HepG2 (cell line): ENCODE data around the gene PLEKHN1. TPM values are rescaled to one million over a fixed set of nuclear protein-coding genes. Genes with fewer than 3 reads are reported as not detected.
A peak's percentile ranks its signal among the peaks of the same experiment; 100 is the strongest.

Experiments
- ESRRA ChIP-seq: sonication (generic); formaldehyde crosslinking; IDR thresholded peaks from 2 replicates; pipeline ENCODE4 v1.5.1; 2020; ENCODE audit warnings: mild to moderate bottlenecking, low read depth, missing genetic modification reagents
- GFI1 ChIP-seq: sonication (generic); formaldehyde crosslinking; IDR thresholded peaks from 2 replicates; pipeline ENCODE4 v1.5.0; 2020; ENCODE audit warnings: missing genetic modification reagents, mild to moderate bottlenecking, borderline replicate concordance
- HNF4G ChIP-seq, 2 experiments: sonication (generic) in 1 of 2; formaldehyde crosslinking in 1 of 2; IDR thresholded peaks; 2 replicates each; pipeline versions ENCODE4 v1.4.0 to v1.6.1; 2011 to 2020; ENCODE audit warnings: borderline replicate concordance in 2 of 2, low read depth in 2 of 2, mild to moderate bottlenecking in 2 of 2, low read length in 1 of 2, missing genetic modification reagents in 1 of 2, moderate library complexity in 1 of 2
- HNRNPLL ChIP-seq: fragments of 200-400 bp; formaldehyde crosslinking; IDR thresholded peaks from 2 replicates; pipeline ENCODE4 v1.6.1; 2017; ENCODE audit warnings: mild to moderate bottlenecking, low read depth, low read length; ENCODE audit not compliant: poor library complexity, severe bottlenecking
- KLF12 ChIP-seq: sonication (generic); formaldehyde crosslinking; IDR thresholded peaks from 2 replicates; pipeline ENCODE4 v1.4.0; 2020; ENCODE audit warnings: missing genetic modification reagents, borderline replicate concordance
- MBNL3 ChIP-seq: fragments of 250-450 bp; sonication (Bioruptor Pico); conservative IDR thresholded peaks from 2 replicates; pipeline ENCODE4 v1.8.0; 2022; ENCODE audit warnings: mild to moderate bottlenecking, inconsistent platforms
- MZF1 ChIP-seq: sonication (generic); formaldehyde crosslinking; IDR thresholded peaks from 2 replicates; pipeline ENCODE4 v1.8.1; 2023; ENCODE audit warnings: mild to moderate bottlenecking, missing genetic modification reagents, borderline replicate concordance
- NCOA1 ChIP-seq: sonication (generic); formaldehyde crosslinking; IDR thresholded peaks from 2 replicates; pipeline ENCODE4 v1.9.0; 2021; ENCODE audit warnings: missing genetic modification reagents
- PHF5A ChIP-seq: IDR thresholded peaks from one replicate; pipeline ENCODE4 v1.6.1; 2018; ENCODE audit warnings: low read depth, missing genetic modification reagents; ENCODE audit not compliant: unreplicated experiment
- RBFOX2 ChIP-seq: fragments of 200-400 bp; formaldehyde crosslinking; IDR thresholded peaks from 2 replicates; pipeline ENCODE4 v1.6.1; 2017; ENCODE audit warnings: low read depth, mild to moderate bottlenecking, low read length
- RCOR2 ChIP-seq: IDR thresholded peaks from 2 replicates; pipeline ENCODE4 v1.6.1; 2016; ENCODE audit warnings: missing biosample characterization, missing genetic modification reagents
- RXRA ChIP-seq: sonication (generic); formaldehyde crosslinking; IDR thresholded peaks from 2 replicates; pipeline ENCODE4 v1.5.1; 2020; ENCODE audit warnings: missing genetic modification reagents
- SPEN ChIP-seq: sonication (generic); formaldehyde crosslinking; IDR thresholded peaks from 2 replicates; pipeline ENCODE4 v1.5.1; 2020; ENCODE audit warnings: low read depth, mild to moderate bottlenecking, missing genetic modification reagents
- ZBTB42 ChIP-seq: sonication (generic); formaldehyde crosslinking; IDR thresholded peaks from 2 replicates; pipeline ENCODE4 v1.5.0; 2020; ENCODE audit warnings: mild to moderate bottlenecking, missing genetic modification reagents
- ZBTB7B ChIP-seq: sonication (generic); formaldehyde crosslinking; IDR thresholded peaks from 2 replicates; pipeline ENCODE4 v1.4.0; 2020; ENCODE audit warnings: missing genetic modification reagents
- ZKSCAN1 ChIP-seq: fragments of 150-350 bp; IDR thresholded peaks from 2 replicates; pipeline ENCODE4 v1.6.1; 2014; ENCODE audit warnings: low read length
- ZNF326 ChIP-seq: sonication (generic); formaldehyde crosslinking; IDR thresholded peaks from 2 replicates; pipeline ENCODE4 v1.4.0; 2020; ENCODE audit warnings: missing genetic modification reagents, borderline replicate concordance
- ZNF335 ChIP-seq: sonication (generic); formaldehyde crosslinking; IDR thresholded peaks from 2 replicates; pipeline ENCODE4 v1.4.0; 2020; ENCODE audit warnings: missing genetic modification reagents
- ZNF430 ChIP-seq: sonication (generic); formaldehyde crosslinking; IDR thresholded peaks from 2 replicates; pipeline ENCODE4 v1.9.0; 2021; ENCODE audit warnings: mild to moderate bottlenecking, missing genetic modification reagents
- ZNF629 ChIP-seq: sonication (generic); formaldehyde crosslinking; conservative IDR thresholded peaks from 2 replicates; pipeline ENCODE4 v1.5.0; 2020; ENCODE audit warnings: missing genetic modification reagents
- ZNF674 ChIP-seq: sonication (generic); formaldehyde crosslinking; IDR thresholded peaks from 2 replicates; pipeline ENCODE4 v1.5.0; 2020; ENCODE audit warnings: low read depth, mild to moderate bottlenecking, missing genetic modification reagents
- ZNF878 ChIP-seq: sonication (generic); formaldehyde crosslinking; IDR thresholded peaks from 2 replicates; pipeline ENCODE4 v1.8.1; 2023; ENCODE audit warnings: mild to moderate bottlenecking, missing genetic modification reagents, moderate library complexity
- polyA plus RNA-seq, 8 experiments: library from polyadenylated mRNA; depleted of rRNA in 3 of 8; stranded (reverse) in 7 of 8; unstranded in 1 of 8; fragments of >200 nt; fragmentation: Illumina TruSeq in 4 of 8; extraction: Trizol in 4 of 8; gene quantifications; 2 replicates each; pipeline versions ENCODE4 v1.2.1 to v1.2.3, GENCODE V29; 2011 to 2016; ENCODE audit warnings: low read depth in 4 of 8, missing spikeins in 1 of 8, mixed read lengths in 1 of 8; ENCODE audit not compliant: insufficient read depth in 1 of 8
- total RNA-seq, 5 experiments: library from RNA; depleted of rRNA; stranded (reverse); fragments of >200 nt; fragmentation: Illumina TruSeq; extraction: Trizol; gene quantifications; 2 replicates each; pipeline ENCODE4 v1.2.3, GENCODE V29; 2016; ENCODE audit warnings: low read depth in 1 of 5
- TF ChIP-seq, protein P1 (sequence below): sonication (generic); formaldehyde crosslinking; IDR thresholded peaks from 2 replicates; pipeline ENCODE4 v1.4.0; 2020; ENCODE audit warnings: missing genetic modification reagents
- TF ChIP-seq, protein P2 (sequence below): sonication (generic); formaldehyde crosslinking; IDR thresholded peaks from 2 replicates; pipeline ENCODE4 v1.9.0; 2021; ENCODE audit warnings: missing genetic modification reagents, mild to moderate bottlenecking, borderline replicate concordance
- TF ChIP-seq, protein P3 (sequence below): sonication (generic); formaldehyde crosslinking; IDR thresholded peaks from 2 replicates; pipeline ENCODE4 v1.5.0; 2020; ENCODE audit warnings: missing genetic modification reagents
- TF ChIP-seq, protein P4 (sequence below): sonication (generic); IDR thresholded peaks from 2 replicates; pipeline ENCODE4 v1.6.1; 2016; ENCODE audit warnings: low read depth, borderline replicate concordance

The PLEKHN1 gene
- total and polyA plus RNA-seq, 2 of the 13 experiments (the other 11 are each of a cell fraction or from before 2014, with no cell fraction given), result 0.42 to 0.58 TPM

DNA sequence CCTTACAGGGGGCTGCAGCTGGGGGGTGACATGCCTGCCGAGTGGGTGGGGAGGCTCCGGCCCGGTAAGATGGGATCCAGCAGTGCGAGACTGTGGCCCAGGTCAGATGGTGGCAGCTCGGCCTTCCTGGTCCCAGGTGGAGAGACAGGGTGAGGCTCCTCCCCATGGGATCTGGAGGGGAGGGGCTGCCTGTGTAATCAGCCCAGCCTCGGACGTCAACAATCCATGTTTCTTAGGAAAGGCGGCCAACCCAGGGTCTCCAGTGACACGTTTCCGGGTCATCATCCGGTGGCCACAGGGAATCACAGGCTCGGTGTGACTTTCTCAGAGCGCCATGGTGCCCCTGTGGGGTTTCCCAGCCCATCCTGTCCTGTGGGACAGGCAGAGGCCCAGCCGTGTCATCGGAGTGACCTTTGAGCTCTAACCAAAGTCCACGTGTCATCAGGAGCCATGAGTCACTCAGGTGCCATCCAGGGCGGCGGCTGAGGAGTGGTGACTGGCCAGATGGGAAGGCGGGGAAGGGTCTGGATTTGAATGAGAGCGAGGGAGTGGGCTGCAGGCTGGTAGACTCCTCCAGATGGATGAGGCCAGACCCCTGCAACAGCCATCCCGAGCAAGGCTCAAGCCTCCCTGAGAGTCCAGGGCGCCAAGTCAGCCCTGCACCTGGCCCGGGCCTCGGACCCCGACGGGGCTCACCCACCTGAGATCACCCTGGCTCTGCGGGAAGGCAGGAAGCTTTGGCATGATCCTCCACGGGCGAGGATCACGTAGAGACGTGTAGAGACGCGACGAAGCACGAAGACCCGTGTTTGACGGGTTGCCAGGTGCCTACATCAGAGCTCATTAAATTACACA, 40.2 kb downstream of the PLEKHN1 start (continued):
- TF ChIP-seq NCOA1 (CRISPR knock-in tag) (0 out of 2 replicates have a peak, but pooled peaks have one; percentile 59), MZF1 (CRISPR knock-in tag) (0 out of 2 replicates have a peak, but pooled peaks have one; percentile 31), RCOR2 (CRISPR knock-in tag) (peak; percentile 90), ZNF629 (peak; percentile 57), ZNF326 (CRISPR knock-in tag) (peak; percentile 68; the same call in 1 of the 2 replicates), ZKSCAN1 (0 out of 2 replicates have a peak, but pooled peaks have one; percentile 12), ZNF878 (CRISPR knock-in tag) (peak; percentile 92), GFI1 (CRISPR knock-in tag) (peak; percentile 78; the same call in 1 of the 2 replicates), ZNF674 (CRISPR knock-in tag) (no peak), ZNF335 (CRISPR knock-in tag) (peak; percentile 63; the same call in 1 of the 2 replicates), ZNF430 (CRISPR knock-in tag) (peak; percentile 98), KLF12 (0 out of 2 replicates have a peak, but pooled peaks have one; percentile 77), SPEN (CRISPR knock-in tag) (peak; percentile 97), ZBTB7B (CRISPR knock-in tag) (peak; percentile 93), ZBTB42 (CRISPR knock-in tag) (0 out of 2 replicates have a peak, but pooled peaks have one; percentile 36), RXRA (CRISPR knock-in tag) (peak; percentile 90), ESRRA (CRISPR knock-in tag) (peak; percentile 96), HNRNPLL (peak; percentile 36), MBNL3 (CRISPR knock-in tag) (no peak), HNF4G (IDR thresholded peaks at IDR 0.05; ENCODE audit: borderline replicate concordance, low read depth, low read length) (peak; percentile 99), HNF4G (CRISPR knock-in tag; IDR thresholded peaks at IDR 0.05; ENCODE audit: borderline replicate concordance, low read depth) (peak; percentile 100), RBFOX2 (peak; percentile 65), PHF5A (peak; percentile 74)
- TF ChIP-seq, protein P1, sequence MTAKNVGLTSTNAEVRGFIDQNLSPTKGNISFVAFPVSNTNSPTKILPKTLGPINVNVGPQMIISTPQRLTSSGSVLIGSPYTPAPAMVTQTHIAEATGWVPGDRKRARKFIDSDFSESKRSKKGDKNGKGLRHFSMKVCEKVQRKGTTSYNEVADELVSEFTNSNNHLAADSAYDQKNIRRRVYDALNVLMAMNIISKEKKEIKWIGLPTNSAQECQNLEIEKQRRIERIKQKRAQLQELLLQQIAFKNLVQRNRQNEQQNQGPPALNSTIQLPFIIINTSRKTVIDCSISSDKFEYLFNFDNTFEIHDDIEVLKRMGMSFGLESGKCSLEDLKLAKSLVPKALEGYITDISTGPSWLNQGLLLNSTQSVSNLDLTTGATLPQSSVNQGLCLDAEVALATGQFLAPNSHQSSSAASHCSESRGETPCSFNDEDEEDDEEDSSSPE (CRISPR knock-in tag), result peak; percentile 74
- TF ChIP-seq, protein P2, sequence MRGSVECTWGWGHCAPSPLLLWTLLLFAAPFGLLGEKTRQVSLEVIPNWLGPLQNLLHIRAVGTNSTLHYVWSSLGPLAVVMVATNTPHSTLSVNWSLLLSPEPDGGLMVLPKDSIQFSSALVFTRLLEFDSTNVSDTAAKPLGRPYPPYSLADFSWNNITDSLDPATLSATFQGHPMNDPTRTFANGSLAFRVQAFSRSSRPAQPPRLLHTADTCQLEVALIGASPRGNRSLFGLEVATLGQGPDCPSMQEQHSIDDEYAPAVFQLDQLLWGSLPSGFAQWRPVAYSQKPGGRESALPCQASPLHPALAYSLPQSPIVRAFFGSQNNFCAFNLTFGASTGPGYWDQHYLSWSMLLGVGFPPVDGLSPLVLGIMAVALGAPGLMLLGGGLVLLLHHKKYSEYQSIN (CRISPR knock-in tag), result no peak
- TF ChIP-seq, protein P3, sequence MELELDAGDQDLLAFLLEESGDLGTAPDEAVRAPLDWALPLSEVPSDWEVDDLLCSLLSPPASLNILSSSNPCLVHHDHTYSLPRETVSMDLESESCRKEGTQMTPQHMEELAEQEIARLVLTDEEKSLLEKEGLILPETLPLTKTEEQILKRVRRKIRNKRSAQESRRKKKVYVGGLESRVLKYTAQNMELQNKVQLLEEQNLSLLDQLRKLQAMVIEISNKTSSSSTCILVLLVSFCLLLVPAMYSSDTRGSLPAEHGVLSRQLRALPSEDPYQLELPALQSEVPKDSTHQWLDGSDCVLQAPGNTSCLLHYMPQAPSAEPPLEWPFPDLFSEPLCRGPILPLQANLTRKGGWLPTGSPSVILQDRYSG, result no peak
- TF ChIP-seq, protein P4, sequence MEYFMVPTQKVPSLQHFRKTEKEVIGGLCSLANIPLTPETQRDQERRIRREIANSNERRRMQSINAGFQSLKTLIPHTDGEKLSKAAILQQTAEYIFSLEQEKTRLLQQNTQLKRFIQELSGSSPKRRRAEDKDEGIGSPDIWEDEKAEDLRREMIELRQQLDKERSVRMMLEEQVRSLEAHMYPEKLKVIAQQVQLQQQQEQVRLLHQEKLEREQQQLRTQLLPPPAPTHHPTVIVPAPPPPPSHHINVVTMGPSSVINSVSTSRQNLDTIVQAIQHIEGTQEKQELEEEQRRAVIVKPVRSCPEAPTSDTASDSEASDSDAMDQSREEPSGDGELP, result peak; percentile 93; the same call in 1 of the 2 replicates
